Hair follicle dermal papilla cell (primary cell): ENCODE results near the gene TRPM2. TPM values are rescaled to one million over a fixed set of nuclear protein-coding genes. Genes with fewer than 3 reads are reported as not detected.

Experiments used
- small RNA-seq: library from RNA; depleted of rRNA; stranded (forward); fragments of <200 nt; gene quantifications from one replicate; pipeline ENCODE3, GENCODE V24; 2012
- total RNA-seq: library from RNA; depleted of rRNA; stranded (reverse); fragments of >200 nt; gene quantifications from 2 replicates; pipeline ENCODE4 v1.2.3, GENCODE V29; 2012

Gene TRPM2
- total RNA-seq, result under 0.01 TPM in 1 of 2 replicates, not detected in the other

GRCh38 chr21:44353191-44353970 lies at the start of gene TRPM2:
TRPM2 (plus strand) TSS chr21:44353621; CDS start chr21:44353701, 80 bp downstream.

GRCh38 chr21:44338971-44339910 lies 14.2 kb upstream of the TRPM2 start, which contains the start of gene CFAP410:
CFAP410 (minus strand) TSS chr21:44339390; CDS start chr21:44339194, 196 bp downstream.

GRCh38 chr21:44454747-44455523 lies 101.5 kb downstream of the TRPM2 start, which contains the start of gene LRRC3:
LRRC3 (plus strand) TSS chr21:44455510; CDS start chr21:44456645, 1,135 bp downstream.

Small RNA genes within 50 kb of the gene (small RNA-seq; reads per million reads assigned to genes)
- gene RF00285, result not detected

Other genes with a start within 250 kb of the TRPM2 start
- 5.0 and 6.4 TPM in 2 replicates for gene PWP2, start 246.2 kb upstream of the TRPM2 start, total RNA-seq
- gene GATD3, start 219.9 kb upstream of the TRPM2 start, total RNA-seq, result 6.9 and 8.9 TPM in 2 replicates
- gene ICOSLG, start 112.7 kb upstream of the TRPM2 start, total RNA-seq, result under 0.01 TPM in 1 of 2 replicates, not detected in the other
- gene DNMT3L, start 91.7 kb upstream of the TRPM2 start, total RNA-seq, result not detected in 2 replicates
- not detected in 2 replicates for gene AIRE, start 67.7 kb upstream of the TRPM2 start, total RNA-seq
- 141 and 151 TPM in 2 replicates for gene PFKL, start 53.6 kb upstream of the TRPM2 start, total RNA-seq
- 20.1 and 23.9 TPM in 2 replicates for gene CFAP410, start 14.2 kb upstream of the TRPM2 start, total RNA-seq
- gene LRRC3, start 101.9 kb downstream of the TRPM2 start, total RNA-seq, result 1.3 and 1.5 TPM in 2 replicates
- gene KRTAP10-1, start 186.6 kb downstream of the TRPM2 start, total RNA-seq, result not detected in 2 replicates
- gene KRTAP10-2, start 197.9 kb downstream of the TRPM2 start, total RNA-seq, result not detected in 2 replicates
- not detected in 2 replicates for gene KRTAP10-3, start 205.2 kb downstream of the TRPM2 start, total RNA-seq
- gene KRTAP10-4, start 220.1 kb downstream of the TRPM2 start, total RNA-seq, result not detected in 2 replicates
- not detected in 2 replicates for gene KRTAP10-5, start 227.0 kb downstream of the TRPM2 start, total RNA-seq
- not detected in 2 replicates for gene KRTAP10-6, start 238.9 kb downstream of the TRPM2 start, total RNA-seq
- not detected in 2 replicates for gene KRTAP10-7, start 247.0 kb downstream of the TRPM2 start, total RNA-seq